ENCODE data around the gene OR5AU1.
"Not testable (repeated sequence)": the region's sequence is repeated elsewhere in the genome, so short reads cannot be mapped to it uniquely, and the experiment has no call there.

Gene OR5AU1

GRCh38 chr14:21160061-21160610 lies 4.3 kb upstream of the OR5AU1 start:
- CTCF ChIA-PET = no interaction called here
- DNase-seq (ENCODE audit: extremely low spot score) = no peak
- TF ChIP-seq CTCF (IDR thresholded peaks at IDR 0.05; ENCODE audit: control extremely low read depth, extremely low read depth, low read depth, missing control alignments) = no peak
- POLR2A ChIA-PET = no interaction called here

- POLR2A ChIA-PET; DNase-seq (ENCODE audit: extremely low spot score); CTCF ChIA-PET: not testable (repeated sequence)
Observed at GRCh38 chr14:21158175-21158574, 2.3 kb upstream of the OR5AU1 start.

- no peak for DNase-seq (ENCODE audit: extremely low spot score)
- POLR2A ChIA-PET = no interaction called here
- CTCF ChIA-PET = interaction anchor here (0.7 to 1.3 kb wide), 5 partner anchors 8 to 136 kb away, joined by 3 to 4 read pairs (median 3); no protein-coding TSS in a partner anchor
- TF ChIP-seq CTCF (IDR thresholded peaks at IDR 0.05; ENCODE audit: control extremely low read depth, extremely low read depth, low read depth, missing control alignments) = no peak
Observed at GRCh38 chr14:21149641-21150367, 6.1 kb downstream of the OR5AU1 start.

- ChIA-PET CTCF (no interaction called here), POLR2A (no interaction called here)
- DNase-seq (ENCODE audit: extremely low spot score) = no peak
- no peak for TF ChIP-seq CTCF (IDR thresholded peaks at IDR 0.05; ENCODE audit: control extremely low read depth, extremely low read depth, low read depth, missing control alignments)
Observed at GRCh38 chr14:21145437-21145836, 10.4 kb downstream of the OR5AU1 start.

- no peak for DNase-seq (ENCODE audit: extremely low spot score)
- ChIA-PET CTCF (interaction anchor here (1.2 to 1.7 kb wide), 2 partner anchors 8 to 128 kb away, joined by 4 read pairs; no protein-coding TSS in a partner anchor), POLR2A (no interaction called here)
- no peak for TF ChIP-seq CTCF (IDR thresholded peaks at IDR 0.05; ENCODE audit: control extremely low read depth, extremely low read depth, low read depth, missing control alignments)
Observed at GRCh38 chr14:21142357-21142756, 13.5 kb downstream of the OR5AU1 start.

GRCh38 chr14:21136024-21136423 lies 19.8 kb downstream of the OR5AU1 start:
- ChIA-PET CTCF (interaction anchor here (0.8 to 3.5 kb wide), 12 partner anchors 8 to 121 kb away, joined by 3 to 26 read pairs (median 4); partner anchors contain the start of gene OR5AU1), POLR2A (interaction anchor here (0.6 kb wide), 1 partner anchor 227 kb away, joined by 3 read pairs; no protein-coding TSS in a partner anchor)

More at GRCh38 chr14:21136024-21136423, 19.8 kb downstream of the OR5AU1 start:
- peak; percentile 30 for TF ChIP-seq CTCF (IDR thresholded peaks at IDR 0.05; ENCODE audit: control extremely low read depth, extremely low read depth, low read depth, missing control alignments)
- peak; percentile 57 for DNase-seq (ENCODE audit: extremely low spot score)
